Measurements from ENCODE around the gene KRT3.

KRT3 gene

DNA sequence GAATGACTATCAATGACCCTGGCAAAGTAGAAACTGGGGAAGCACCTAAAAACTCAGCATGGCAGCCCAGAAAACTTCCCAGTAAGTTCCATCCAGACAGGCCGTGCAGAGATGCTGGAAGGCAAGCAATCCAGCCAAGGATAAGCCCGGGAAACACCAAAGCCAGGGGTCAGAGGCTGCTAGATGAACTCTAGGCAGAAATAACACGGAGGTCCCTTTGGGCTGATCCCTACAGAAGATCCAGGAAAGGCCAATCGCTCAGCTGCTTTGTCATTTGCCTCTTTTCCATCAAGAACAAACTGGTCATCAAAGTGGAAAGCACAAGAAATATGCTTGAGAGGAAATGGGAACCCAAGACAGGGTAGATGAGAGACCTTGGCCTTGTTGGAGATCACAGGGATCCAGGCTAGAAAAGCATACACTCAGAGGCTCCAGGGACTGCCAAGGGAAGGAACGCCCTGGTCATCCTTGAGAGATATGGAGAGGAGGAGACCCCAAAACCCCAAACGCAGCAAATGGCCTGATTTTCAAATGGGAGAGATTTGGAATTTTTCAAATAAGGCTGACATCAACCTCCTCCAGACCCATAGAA, 31.7 kb upstream of the KRT3 start:
- no peak for DNase-seq (ENCODE audit: low read depth)

GRCh38 chr12:52826611-52827498, 30.9 kb upstream of the KRT3 start:
- DNase-seq (ENCODE audit: low read depth) = no peak

GRCh38 chr12:52825961-52826360, 30.0 kb upstream of the KRT3 start:
- DNase-seq (ENCODE audit: low read depth) = no peak

DNA sequence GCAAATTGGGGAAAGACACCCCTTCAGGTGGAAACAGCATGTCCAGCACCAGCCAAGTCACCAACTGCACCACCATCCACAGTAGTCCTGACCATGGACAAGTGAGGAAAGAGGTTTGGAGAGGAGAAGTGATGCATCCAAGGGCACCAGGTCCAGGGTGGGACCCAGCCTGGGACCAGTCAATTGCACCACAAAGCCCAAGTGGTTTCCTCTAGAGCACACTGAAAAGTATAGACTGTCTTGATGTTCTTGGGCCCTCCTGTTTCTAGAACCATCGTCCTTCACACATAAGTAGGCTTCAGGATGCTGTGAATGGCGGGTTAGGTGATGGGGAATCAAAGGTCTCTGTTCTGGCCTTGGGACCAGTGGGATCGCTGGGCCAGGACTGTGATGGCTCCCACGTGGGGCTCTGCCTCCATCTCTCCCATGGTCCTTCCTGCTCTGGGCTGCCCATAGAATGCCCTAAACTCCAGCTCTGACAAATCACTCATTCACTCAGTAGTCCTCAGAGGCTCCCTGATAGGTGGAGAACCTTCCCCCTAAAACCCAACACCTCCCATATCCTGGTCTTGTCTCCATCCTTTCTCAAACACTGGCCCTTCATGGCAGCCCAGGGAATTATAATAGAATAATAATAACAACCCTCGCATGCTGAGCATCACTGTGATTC, 29.0 kb upstream of the KRT3 start:
- no peak for DNase-seq (ENCODE audit: low read depth)

DNA sequence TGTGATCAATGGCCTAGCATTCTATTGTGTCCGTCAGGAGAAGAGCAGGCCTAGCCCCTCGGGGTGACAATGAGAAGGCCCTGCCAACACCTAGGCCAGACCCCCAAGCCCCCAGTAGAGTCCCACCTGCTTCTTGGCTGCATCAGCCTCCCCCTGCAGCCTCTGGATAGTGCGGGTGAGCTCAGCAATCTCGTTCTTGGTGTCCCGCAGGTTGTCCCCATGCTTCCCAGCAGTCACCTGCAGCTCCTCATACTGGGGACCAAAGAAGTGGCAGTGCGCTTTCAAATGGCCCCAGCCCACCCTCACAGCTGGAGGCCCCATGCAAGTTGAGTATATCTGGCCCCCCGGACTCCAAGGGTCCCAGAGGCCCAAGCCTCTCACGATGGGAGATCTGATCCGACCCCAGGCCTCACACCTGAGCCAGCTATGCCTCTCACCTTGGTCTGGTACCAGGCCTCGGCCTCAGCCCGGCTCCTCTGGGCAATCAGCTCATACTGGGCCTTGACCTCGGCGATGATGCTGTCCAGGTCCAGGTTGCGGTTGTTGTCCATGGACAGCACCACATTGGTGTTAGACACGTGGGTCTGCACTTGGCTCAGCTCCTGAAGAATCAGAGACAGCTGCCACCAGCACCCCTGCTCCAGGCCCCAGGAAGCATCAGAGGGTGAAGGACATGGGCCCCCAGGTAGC, 28.0 kb upstream of the KRT3 start:
- no peak for DNase-seq (ENCODE audit: low read depth)

DNA sequence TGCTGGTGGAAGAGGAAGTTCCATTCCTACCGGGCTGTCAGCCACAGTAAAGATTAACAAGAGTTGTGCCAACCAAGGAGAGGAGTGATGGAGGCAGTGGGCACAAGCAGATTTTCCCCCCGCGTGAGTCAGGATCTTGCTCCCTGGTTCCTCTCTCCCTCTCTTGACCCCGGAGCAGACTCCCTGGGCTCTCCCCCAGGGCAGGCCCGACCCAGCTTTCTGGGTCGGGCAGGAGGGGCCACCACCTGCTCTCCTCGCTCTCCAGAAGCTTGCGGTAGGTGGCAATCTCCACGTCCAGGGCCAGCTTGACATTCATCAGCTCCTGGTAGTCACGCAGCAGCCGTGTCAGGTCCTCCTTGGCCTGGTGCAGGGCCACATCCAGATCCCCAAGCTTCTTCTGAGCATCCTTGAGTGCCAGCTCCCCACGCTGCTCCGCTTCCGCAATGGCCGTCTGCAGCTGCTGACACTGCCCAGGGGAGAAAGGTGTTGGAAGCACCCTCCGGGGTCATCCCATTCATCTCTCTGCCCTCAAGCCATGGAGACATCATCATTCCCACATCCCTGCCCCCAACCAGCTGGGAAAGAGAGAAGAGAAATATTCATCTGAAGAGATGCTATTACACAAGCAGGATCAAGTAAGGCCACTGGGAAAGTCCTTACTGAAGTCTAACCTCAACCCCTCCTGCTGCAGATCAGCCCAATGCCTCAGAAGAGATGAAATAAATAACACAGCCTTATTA, 27.0 kb upstream of the KRT3 start:
- no peak for DNase-seq (ENCODE audit: low read depth)

DNA sequence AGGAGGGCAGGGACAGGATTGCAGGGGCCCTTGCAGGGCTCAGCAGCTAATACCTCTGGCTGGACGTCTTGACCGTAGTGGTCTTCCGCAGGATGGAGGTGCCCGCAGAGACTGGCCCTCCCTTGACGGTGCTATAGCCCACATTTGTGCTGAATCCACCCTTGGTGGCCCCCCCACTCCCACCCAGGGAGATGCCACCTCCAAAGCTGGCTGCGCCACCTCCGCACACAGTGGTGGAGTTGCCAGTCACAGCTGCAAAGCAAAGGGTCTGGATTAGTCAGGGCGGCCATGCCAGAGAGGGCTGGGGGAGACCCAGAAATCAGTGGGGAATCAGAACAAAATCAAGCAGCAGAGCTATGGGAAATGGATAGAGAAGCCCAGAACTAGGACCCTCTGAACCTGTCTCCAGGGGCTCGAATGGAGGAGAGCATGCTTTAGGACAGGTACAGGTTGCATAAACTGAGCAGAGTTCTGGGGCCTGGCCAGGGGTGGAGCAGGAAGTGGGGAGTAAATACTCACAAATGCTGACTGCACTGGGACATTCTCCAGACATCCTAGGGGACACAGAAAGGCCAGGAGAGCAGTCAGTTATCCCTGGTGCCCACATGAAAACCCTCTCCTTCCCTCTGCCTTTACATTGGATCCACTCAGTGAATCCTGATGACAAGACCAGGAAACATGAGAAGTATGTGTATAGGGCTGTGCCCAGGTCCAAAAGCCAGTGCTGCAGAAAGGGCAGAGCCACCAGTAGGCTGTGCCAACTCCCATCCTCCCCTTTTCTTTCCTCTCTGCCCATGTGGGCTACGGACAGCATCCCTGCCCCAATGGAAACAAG, 26.1 kb upstream of the KRT3 start:
- DNase-seq (ENCODE audit: low read depth) = no peak

GRCh38 chr12:52821071-52821730, 25.3 kb upstream of the KRT3 start:
- DNase-seq (ENCODE audit: low read depth) = no peak

GRCh38 chr12:52820521-52820920, 24.6 kb upstream of the KRT3 start:
- DNase-seq (ENCODE audit: low read depth) = no peak

GRCh38 chr12:52819731-52820510, 24.0 kb upstream of the KRT3 start:
- DNase-seq (ENCODE audit: low read depth) = no peak

GRCh38 chr12:52818887-52819420, 23.0 kb upstream of the KRT3 start:
- no peak for DNase-seq (ENCODE audit: low read depth)

DNA sequence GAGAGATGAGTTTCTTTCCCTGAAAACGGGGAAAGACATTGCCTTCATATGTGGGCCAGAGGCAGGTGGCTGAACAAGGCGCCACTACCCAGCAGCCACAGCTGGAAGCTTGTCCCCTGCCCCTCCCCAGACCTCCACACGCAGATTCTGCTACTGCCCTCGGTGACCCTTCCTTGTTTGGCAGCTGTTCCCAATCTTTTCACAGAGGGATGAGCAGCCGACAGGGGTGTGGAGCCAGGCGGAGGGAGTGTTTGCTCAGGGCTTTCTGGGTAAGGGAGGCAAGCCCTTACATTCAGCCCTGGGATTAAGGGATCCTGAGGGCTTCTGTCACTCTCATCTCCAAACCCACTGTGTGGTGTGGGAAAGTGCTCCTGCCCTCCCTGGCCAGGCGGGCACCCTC, 22.5 kb upstream of the KRT3 start:
- no peak for DNase-seq (ENCODE audit: low read depth)

- DNase-seq (ENCODE audit: low read depth) = no peak
These were observed 21.9 kb upstream of the KRT3 start for GRCh38 chr12:52817699-52818238.

GRCh38 chr12:52817003-52817698, 21.2 kb upstream of the KRT3 start:
- DNase-seq (ENCODE audit: low read depth) = no peak

- no peak for DNase-seq (ENCODE audit: low read depth)
These were observed 20.0 kb upstream of the KRT3 start for GRCh38 chr12:52815676-52816588.

DNA sequence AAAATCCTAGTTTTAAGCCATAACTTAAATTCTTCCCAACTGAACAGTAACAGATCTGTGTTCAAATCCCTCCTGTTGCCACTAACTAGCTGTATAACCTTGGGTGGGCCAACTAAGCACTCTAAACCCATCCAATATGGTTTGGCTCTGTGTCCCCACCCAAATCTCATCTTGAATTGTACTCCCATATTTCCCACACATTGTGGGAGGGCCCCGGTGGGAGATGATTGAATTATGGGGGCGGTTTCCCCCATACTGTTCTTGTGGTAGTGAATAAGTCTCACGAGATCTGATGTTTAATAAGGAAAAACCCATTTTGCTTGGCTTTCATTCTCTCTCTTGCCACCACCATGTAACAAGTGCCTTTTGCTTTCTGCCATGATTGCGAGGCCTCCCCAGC, 19.2 kb upstream of the KRT3 start:
- DNase-seq (ENCODE audit: low read depth) = no peak

DNA sequence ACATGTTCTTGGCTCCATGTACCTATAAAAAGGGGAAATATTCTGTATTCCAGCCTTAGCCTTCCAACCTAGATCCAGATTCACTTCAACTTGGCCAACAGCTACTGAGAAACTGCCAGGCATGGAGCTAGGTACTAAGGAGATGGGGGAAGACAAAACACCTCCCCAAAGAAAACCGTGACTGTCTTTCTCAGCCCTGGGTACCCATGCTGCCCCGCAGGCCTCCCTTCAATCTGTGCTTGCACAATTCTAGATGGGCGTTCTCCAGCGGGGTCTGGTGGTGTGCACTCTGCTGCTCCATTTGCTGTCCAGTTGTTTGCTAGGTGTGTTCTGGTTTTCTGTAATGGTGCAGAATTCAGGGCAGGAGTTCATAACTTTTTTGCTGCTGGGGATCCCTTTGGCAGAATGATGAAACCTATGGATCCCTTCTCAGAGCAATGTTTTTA, 18.8 kb upstream of the KRT3 start:
- no peak for DNase-seq (ENCODE audit: low read depth)
